ENCODE results near the gene ATF7. TPM values are rescaled to one million over a fixed set of nuclear protein-coding genes. Genes with fewer than 3 reads are reported as not detected.

Gene ATF7
- total and polyA plus RNA-seq, 2 of the 13 experiments (the other 11 are each of a cell fraction or from before 2014, with no cell fraction given) = 9.6 to 16.2 TPM

DNA sequence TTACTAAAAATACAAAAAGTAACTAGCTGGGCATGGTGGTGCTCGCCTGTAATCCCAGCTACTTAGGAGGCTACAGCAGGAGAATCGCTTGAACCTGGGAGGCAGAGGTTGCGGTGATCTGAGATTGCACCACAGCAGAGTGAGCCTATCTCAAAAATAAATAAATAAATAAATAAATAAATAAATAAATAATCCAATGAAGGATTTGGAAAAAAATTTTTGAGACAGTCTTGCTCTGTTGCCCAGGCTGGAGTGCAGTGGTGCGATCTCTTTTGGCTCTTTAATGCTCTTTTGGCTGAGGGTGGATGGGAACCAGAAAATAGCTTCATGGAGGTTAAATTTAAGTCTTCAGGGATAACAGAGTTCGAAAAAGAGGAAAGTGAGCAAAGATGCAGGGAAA lies 38.0 kb upstream of the ATF7 start:
- DNase-seq (ENCODE audit: low spot score) (no peak), ATAC-seq (no peak), FAIRE-seq (no peak)
- in situ Hi-C loops (cut with HindIII; ENCODE audit: extremely low pct_ligation_motif_present, low pct_unique_long_range_greater_than_20kb) (no loop called here), intact Hi-C loops (cut with micrococcal nuclease; ENCODE audit: unreplicated experiment) (no loop called here)
- POLR2A ChIA-PET = interaction anchor here (1.1 kb wide), 1 partner anchor 11 kb away, joined by 4 read pairs; no protein-coding TSS in a partner anchor
- 93% methylated on average over 5 of the region's 5 CpGs for WGBS (ENCODE audit: low lambda C conversion rate)
- no peak overlapping the region for H2AFZ ChIP-seq (ENCODE audit: low read length)
- H4K20me1 ChIP-seq (ENCODE audit: insufficient read depth, low read length) = no peaks in the 10 kb centered on the region
- peaks cover 3 to 38% of the 10 kb centered on the region in 2 experiments for H3K36me3 ChIP-seq (replicated peaks in 1 of 2; ENCODE audit: control insufficient read depth in 1 of 2, insufficient read depth in 2 of 2, low read length in 2 of 2)
- H3K4me1 ChIP-seq (ENCODE audit: insufficient read depth, low read length) = peaks cover 19% of the 10 kb centered on the region
- no peak for TF ChIP-seq THAP9 (CRISPR knock-in tag; IDR thresholded peaks at IDR 0.05; ENCODE audit: borderline replicate concordance)
- BruUV-seq (replicated peaks) = no TSS peak
- H3K27me3 ChIP-seq (ENCODE audit: control insufficient read depth in 1 of 2, insufficient read depth in 2 of 2, low read length in 2 of 2) = no peaks in the 10 kb centered on the region
- H3K9ac ChIP-seq (ENCODE audit: insufficient read depth, low read depth, low read length) = no peak overlapping the region
- H3K27ac ChIP-seq (ENCODE audit: extremely low read length, insufficient read depth, low read length) = no peak overlapping the region
- no peaks in the 10 kb centered on the region for H3K79me2 ChIP-seq (ENCODE audit: insufficient read depth, low read length)
- no peak overlapping the region for H3K4me2 ChIP-seq (ENCODE audit: low read depth, low read length)
- H3K4me3 ChIP-seq (replicated peaks in 1 of 3; ENCODE audit: insufficient read depth in 1 of 3, low read depth in 2 of 3, low read length in 3 of 3) = no peak overlapping the region
- CTCF ChIA-PET (ENCODE audit: low intra/inter-chr PET ratio, low total read pairs) = no interaction called here
- no peaks in the 10 kb centered on the region for H3K9me3 ChIP-seq (ENCODE audit: low read length)

DNA sequence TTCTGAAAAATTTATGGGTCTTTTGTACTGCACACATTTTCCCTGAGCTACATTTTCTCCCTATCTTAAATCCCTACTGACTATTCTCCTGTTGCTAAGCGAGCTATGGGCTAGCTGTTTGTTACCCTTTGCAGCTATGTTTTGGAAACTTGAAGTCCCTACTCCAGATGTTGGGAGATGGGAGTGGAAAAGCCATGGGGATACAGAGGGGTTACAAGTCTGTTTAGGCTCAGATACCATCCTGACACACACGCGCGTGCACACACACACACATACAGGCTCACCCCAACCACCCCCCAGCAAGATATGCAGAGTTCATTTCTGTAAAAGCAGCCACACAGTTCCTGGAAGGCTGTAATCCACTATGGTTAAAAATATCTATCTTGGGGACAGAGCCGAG lies 33.9 kb upstream of the ATF7 start:
- peak overlapping the region; percentile 25 to 62 (median 58) for H3K4me3 ChIP-seq (replicated peaks in 1 of 3; ENCODE audit: insufficient read depth in 1 of 3, low read depth in 2 of 3, low read length in 3 of 3)
- CTCF ChIA-PET (ENCODE audit: low intra/inter-chr PET ratio, low total read pairs) = no interaction called here
- H3K27me3 ChIP-seq (ENCODE audit: control insufficient read depth in 1 of 2, insufficient read depth in 2 of 2, low read length in 2 of 2) = no peaks in the 10 kb centered on the region
- ATAC-seq (no peak), DNase-seq (ENCODE audit: low spot score) (no peak), FAIRE-seq (peak; percentile 12)
- peaks cover 2 to 8% of the 10 kb centered on the region in 2 experiments; a peak in 3 of 5 replicates for H3K36me3 ChIP-seq (replicated peaks in 1 of 2; ENCODE audit: control insufficient read depth in 1 of 2, insufficient read depth in 2 of 2, low read length in 2 of 2)
- H3K79me2 ChIP-seq (ENCODE audit: insufficient read depth, low read length) = no peaks in the 10 kb centered on the region
- POLR2A ChIA-PET = interaction anchor here (1.7 to 4.2 kb wide), 10 partner anchors 10 to 219 kb away, joined by 3 to 61 read pairs (median 14); partner anchors contain the start of genes ATF7, ATP5MC2, PRR13 and TARBP2
- H3K4me2 ChIP-seq (ENCODE audit: low read depth, low read length) = peak overlapping the region; percentile 96
- H2AFZ ChIP-seq (ENCODE audit: low read length) = no peak overlapping the region
- TF ChIP-seq SALL1 (CRISPR knock-in tag; IDR thresholded peaks at IDR 0.05) (peak; percentile 23; the same call in 1 of the 2 replicates), BCL6 (CRISPR knock-in tag; IDR thresholded peaks at IDR 0.05) (peak; percentile 29; the same call in 1 of the 2 replicates), CBX5 (CRISPR knock-in tag; IDR thresholded peaks at IDR 0.05; ENCODE audit: borderline replicate concordance) (no peak), MEF2D (CRISPR knock-in tag; IDR thresholded peaks at IDR 0.05) (0 out of 2 replicates have a peak, but pooled peaks have one; percentile 37)
- in situ Hi-C loops (cut with HindIII; ENCODE audit: extremely low pct_ligation_motif_present, low pct_unique_long_range_greater_than_20kb) = no loop called here
- intact Hi-C loops (cut with micrococcal nuclease; ENCODE audit: unreplicated experiment) = no loop called here
- no TSS peak for BruUV-seq (replicated peaks)
- H4K20me1 ChIP-seq (ENCODE audit: insufficient read depth, low read length) = no peaks in the 10 kb centered on the region
- peak overlapping the region; percentile 68 for H3K9ac ChIP-seq (ENCODE audit: insufficient read depth, low read depth, low read length)
- H3K27ac ChIP-seq (ENCODE audit: extremely low read length, insufficient read depth, low read length) = peak overlapping the region; percentile 96
- H3K4me1 ChIP-seq (ENCODE audit: insufficient read depth, low read length) = peaks cover 45% of the 10 kb centered on the region
- H3K9me3 ChIP-seq (ENCODE audit: low read length) = no peaks in the 10 kb centered on the region
- 54% methylated on average over 5 of the region's 5 CpGs for WGBS (ENCODE audit: low lambda C conversion rate)

Measured in HepG2 (cell line).